ENCODE data around the gene LARP7. TPM values are rescaled to one million over a fixed set of nuclear protein-coding genes. Genes with fewer than 3 reads are reported as not detected.

Gene LARP7
- total RNA-seq, 4 donors from 2014 or later: 28.4 to 59.4 (median 31.2) TPM

DNA sequence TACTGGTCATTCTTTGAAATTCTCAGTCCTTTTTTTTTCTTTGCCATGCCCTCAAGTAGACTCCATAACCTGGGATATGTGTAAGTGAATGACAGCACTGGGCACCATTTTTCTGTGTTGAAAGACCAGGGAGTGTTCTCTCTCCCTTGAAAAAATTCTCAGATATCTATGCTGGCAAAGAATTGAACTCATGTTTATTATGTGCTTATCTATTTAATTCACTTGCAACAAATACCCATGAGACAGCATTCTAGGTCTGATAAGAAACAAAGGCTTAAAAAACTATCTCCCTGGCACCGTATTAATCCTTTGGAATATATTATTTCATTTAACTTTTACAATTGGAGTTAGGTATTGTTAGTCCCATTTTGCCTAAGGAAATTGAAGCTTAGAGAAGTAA is 36.7 kb downstream of the LARP7 start:
- no peak for DNase-seq
- Histone ChIP-seq H3K36me3 (no peaks in the 10 kb centered on the region), H3K27ac (no peak overlapping the region), H3K4me1 (no peaks in the 10 kb centered on the region), H3K4me3 (no peak overlapping the region), H3K9me3 (no peaks in the 10 kb centered on the region), H3K27me3 (no peaks in the 10 kb centered on the region)
- TF ChIP-seq, protein P1, sequence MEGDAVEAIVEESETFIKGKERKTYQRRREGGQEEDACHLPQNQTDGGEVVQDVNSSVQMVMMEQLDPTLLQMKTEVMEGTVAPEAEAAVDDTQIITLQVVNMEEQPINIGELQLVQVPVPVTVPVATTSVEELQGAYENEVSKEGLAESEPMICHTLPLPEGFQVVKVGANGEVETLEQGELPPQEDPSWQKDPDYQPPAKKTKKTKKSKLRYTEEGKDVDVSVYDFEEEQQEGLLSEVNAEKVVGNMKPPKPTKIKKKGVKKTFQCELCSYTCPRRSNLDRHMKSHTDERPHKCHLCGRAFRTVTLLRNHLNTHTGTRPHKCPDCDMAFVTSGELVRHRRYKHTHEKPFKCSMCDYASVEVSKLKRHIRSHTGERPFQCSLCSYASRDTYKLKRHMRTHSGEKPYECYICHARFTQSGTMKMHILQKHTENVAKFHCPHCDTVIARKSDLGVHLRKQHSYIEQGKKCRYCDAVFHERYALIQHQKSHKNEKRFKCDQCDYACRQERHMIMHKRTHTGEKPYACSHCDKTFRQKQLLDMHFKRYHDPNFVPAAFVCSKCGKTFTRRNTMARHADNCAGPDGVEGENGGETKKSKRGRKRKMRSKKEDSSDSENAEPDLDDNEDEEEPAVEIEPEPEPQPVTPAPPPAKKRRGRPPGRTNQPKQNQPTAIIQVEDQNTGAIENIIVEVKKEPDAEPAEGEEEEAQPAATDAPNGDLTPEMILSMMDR (IDR thresholded peaks at IDR 0.05): no peak
- TF ChIP-seq POLR2A (IDR thresholded peaks at IDR 0.05): no peak

DNA sequence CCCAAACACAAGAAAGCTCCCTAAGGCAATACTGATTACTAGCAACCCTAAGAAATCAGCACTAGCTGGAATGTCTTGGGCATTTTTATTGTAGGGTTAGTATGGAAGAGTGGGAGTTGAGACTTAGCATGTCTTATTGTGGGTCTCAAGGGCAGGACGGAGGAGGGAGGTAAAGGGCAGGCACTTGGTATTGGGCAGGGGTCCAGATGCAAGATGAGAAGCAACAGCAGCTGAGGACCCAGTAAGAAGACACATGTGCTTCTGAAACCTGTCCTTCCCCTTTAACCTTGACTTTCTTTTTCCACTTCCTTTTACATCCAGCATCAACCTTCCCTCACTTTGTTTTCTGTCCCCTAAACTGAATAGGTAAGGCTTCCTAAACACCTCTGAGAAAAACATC is 37.4 kb downstream of the LARP7 start:
- H3K36me3 ChIP-seq: no peaks in the 10 kb centered on the region
- no peak for DNase-seq
- no peaks in the 10 kb centered on the region for H3K27me3 ChIP-seq
- no peak for TF ChIP-seq POLR2A (IDR thresholded peaks at IDR 0.05)
- TF ChIP-seq, protein P1 (IDR thresholded peaks at IDR 0.05): no peak
- H3K9me3 ChIP-seq: no peaks in the 10 kb centered on the region
- no peaks in the 10 kb centered on the region for H3K4me1 ChIP-seq
- no peak overlapping the region for H3K4me3 ChIP-seq
- H3K27ac ChIP-seq: no peak overlapping the region

DNA sequence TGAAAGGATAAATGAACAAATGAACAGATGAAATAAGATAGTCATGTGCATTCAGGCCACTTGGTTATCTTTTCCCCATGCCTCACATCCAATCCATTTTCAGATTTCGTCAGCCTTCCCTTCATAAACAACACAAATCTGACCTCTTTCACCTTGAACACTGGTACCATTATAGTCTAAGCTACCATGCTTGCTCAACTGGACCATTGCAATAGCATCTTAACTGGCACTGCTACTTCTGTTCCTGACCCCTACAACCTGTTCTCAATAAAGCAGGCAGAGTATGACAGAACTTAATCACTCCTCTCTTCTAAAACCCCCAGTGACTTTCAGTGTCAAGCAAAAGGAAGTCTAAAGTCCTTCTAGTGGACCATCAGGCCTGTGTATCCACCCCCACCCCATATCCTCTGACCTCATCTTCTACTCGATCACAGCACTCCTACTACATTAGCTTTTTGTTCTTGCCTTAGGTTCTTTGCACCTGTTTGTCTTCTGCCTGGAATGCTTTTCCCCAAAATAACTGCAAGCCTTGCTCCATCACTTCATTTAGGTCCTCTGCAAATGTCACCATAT is 40.7 kb downstream of the LARP7 start:
- TF ChIP-seq POLR2A (IDR thresholded peaks at IDR 0.05): no peak
- TF ChIP-seq, protein P1 (IDR thresholded peaks at IDR 0.05): no peak

DNA sequence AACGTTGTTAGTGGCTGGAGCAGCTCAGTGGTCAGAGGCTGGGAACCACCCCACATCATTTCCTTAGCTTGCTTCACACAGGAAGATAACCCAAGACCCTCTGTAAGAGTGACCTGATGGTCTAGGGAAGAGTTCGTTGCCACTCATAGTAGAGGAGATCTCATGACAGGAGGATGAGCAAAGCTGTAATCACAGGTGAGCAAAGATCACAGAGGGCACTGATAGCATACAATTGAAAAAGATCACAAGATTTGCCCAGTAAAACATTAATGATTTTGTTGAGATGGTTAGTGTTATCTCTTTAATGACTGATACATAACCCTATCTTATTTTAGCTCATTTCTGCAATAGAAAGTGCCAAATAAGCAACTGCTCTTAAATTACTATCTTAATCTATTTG is 44.1 kb downstream of the LARP7 start:
- Histone ChIP-seq H3K27me3 (no peaks in the 10 kb centered on the region), H3K27ac (no peak overlapping the region)
- TF ChIP-seq, protein P1 (IDR thresholded peaks at IDR 0.05): no peak
- TF ChIP-seq POLR2A (IDR thresholded peaks at IDR 0.05): no peak

More for the DNA sequence above, 40.7 kb downstream of the LARP7 start:
- Histone ChIP-seq H3K27ac (no peak overlapping the region), H3K27me3 (no peaks in the 10 kb centered on the region), H3K36me3 (no peaks in the 10 kb centered on the region), H3K4me3 (no peak overlapping the region), H3K9me3 (no peaks in the 10 kb centered on the region), H3K4me1 (no peaks in the 10 kb centered on the region)
- DNase-seq: no peak

DNA sequence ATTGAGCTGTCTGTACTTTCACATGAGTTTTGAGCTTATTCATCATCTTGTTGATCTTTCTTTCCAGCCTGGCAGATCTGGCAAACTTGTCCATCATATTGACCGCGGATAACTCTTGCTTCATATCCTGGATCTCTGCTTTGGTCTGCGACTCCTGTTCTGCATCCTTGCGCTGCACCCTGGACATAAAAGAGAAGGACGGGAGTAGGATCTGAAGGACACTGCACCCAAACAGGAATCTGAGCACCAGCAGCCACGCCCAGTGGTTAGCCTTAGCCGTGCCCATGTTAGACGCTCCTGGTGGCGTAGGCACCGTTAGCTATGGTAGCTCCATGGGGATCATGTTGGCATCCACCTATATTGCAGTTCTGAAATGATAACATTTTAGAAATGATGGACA is 56.6 kb downstream of the LARP7 start:
- Histone ChIP-seq H3K4me1 (no peaks in the 10 kb centered on the region), H3K27ac (no peak overlapping the region), H3K4me3 (no peak overlapping the region), H3K9me3 (no peaks in the 10 kb centered on the region), H3K36me3 (no peaks in the 10 kb centered on the region), H3K27me3 (no peaks in the 10 kb centered on the region)
- TF ChIP-seq POLR2A (IDR thresholded peaks at IDR 0.05): no peak
- TF ChIP-seq, protein P1 (IDR thresholded peaks at IDR 0.05): no peak
- DNase-seq: no peak

More for the DNA sequence above, 44.1 kb downstream of the LARP7 start:
- Histone ChIP-seq H3K4me1 (no peaks in the 10 kb centered on the region), H3K36me3 (no peaks in the 10 kb centered on the region), H3K9me3 (no peaks in the 10 kb centered on the region), H3K4me3 (no peak overlapping the region)
- DNase-seq: no peak

DNA sequence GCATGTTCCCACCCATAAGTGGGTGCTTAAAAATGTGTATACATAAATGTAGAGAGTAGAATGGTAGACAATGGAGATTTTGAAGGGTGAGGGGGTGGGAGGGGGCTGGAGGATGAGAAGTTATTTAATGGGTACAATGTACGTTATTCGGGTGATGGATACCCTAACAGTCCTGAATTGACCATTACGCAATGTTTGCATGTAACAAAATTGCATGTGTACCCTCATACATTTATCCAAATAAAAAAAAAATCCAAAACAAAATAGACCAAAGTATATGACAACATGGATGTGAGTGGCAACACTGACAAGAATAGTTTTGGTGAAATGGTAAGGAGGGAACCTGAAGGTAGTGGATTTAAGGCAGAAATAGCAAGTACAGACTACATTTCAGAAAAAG is 63.7 kb downstream of the LARP7 start:
- no peak for DNase-seq
- no peaks in the 10 kb centered on the region for H3K36me3 ChIP-seq
- H3K27me3 ChIP-seq: peaks cover 0 to 11% of the 10 kb centered on the region in 2 donors
- H3K27ac ChIP-seq: no peak overlapping the region
- TF ChIP-seq, protein P1 (IDR thresholded peaks at IDR 0.05): no peak
- no peak for TF ChIP-seq POLR2A (IDR thresholded peaks at IDR 0.05)
- H3K4me1 ChIP-seq: no peaks in the 10 kb centered on the region
- H3K9me3 ChIP-seq: no peaks in the 10 kb centered on the region
- no peak overlapping the region for H3K4me3 ChIP-seq

Measured in Peyer's patch (tissue), 4 donors.